ENCODE results near the gene PON1.

The PON1 gene

GRCh38 chr7:95276114-95276513 lies 48.2 kb downstream of the PON1 start (continued):
- TF ChIP-seq TSHZ2 (CRISPR knock-in tag; IDR thresholded peaks at IDR 0.05): no peak
- no peak for TF ChIP-seq ZC3H10 (CRISPR knock-in tag; IDR thresholded peaks at IDR 0.05)

GRCh38 chr7:95269640-95270039 lies 54.7 kb downstream of the PON1 start:
- TF ChIP-seq ZNF8 (CRISPR knock-in tag; IDR thresholded peaks at IDR 0.05): no peak
- ATAC-seq: no peak

GRCh38 chr7:95267754-95268153 lies 56.6 kb downstream of the PON1 start:
- no peak for ATAC-seq
- no peak for TF ChIP-seq ZC3H10 (CRISPR knock-in tag; IDR thresholded peaks at IDR 0.05)
- TF ChIP-seq ISL1 (CRISPR knock-in tag; IDR thresholded peaks at IDR 0.05): no peak
- TF ChIP-seq CREB5 (CRISPR knock-in tag; IDR thresholded peaks at IDR 0.05; ENCODE audit: low read depth): no peak
- no peak for TF ChIP-seq CSDC2 (CRISPR knock-in tag; IDR thresholded peaks at IDR 0.05)
- TF ChIP-seq TOX (CRISPR knock-in tag; IDR thresholded peaks at IDR 0.05; ENCODE audit: borderline replicate concordance): no peak
- no peak for TF ChIP-seq GLIS3 (CRISPR knock-in tag; IDR thresholded peaks at IDR 0.05)
- TF ChIP-seq ZFP30 (CRISPR knock-in tag; IDR thresholded peaks at IDR 0.05): no peak
- no peak for TF ChIP-seq POU6F1 (CRISPR knock-in tag; IDR thresholded peaks at IDR 0.05; ENCODE audit: borderline replicate concordance, low read depth)
- TF ChIP-seq RARB (CRISPR knock-in tag; IDR thresholded peaks at IDR 0.05): no peak
- TF ChIP-seq BACH2 (CRISPR knock-in tag; IDR thresholded peaks at IDR 0.05; ENCODE audit: borderline replicate concordance): no peak
- TF ChIP-seq ARNTL (CRISPR knock-in tag; IDR thresholded peaks at IDR 0.05; ENCODE audit: borderline replicate concordance, low read depth): no peak
- TF ChIP-seq PATZ1 (CRISPR knock-in tag; IDR thresholded peaks at IDR 0.05; ENCODE audit: borderline replicate concordance): no peak
- no peak for TF ChIP-seq OSR1 (CRISPR knock-in tag; IDR thresholded peaks at IDR 0.05)
- TF ChIP-seq ZNF8 (CRISPR knock-in tag; IDR thresholded peaks at IDR 0.05): no peak
- TF ChIP-seq ZNF565 (CRISPR knock-in tag; conservative IDR thresholded peaks at IDR 0.05; ENCODE audit: low read depth): no peak
- TF ChIP-seq ZFP3 (CRISPR knock-in tag; IDR thresholded peaks at IDR 0.05): no peak
- no peak for TF ChIP-seq TSHZ2 (CRISPR knock-in tag; IDR thresholded peaks at IDR 0.05)

GRCh38 chr7:95265634-95266033 lies 58.7 kb downstream of the PON1 start:
- ATAC-seq: no peak
- no peak for TF ChIP-seq ZFP30 (CRISPR knock-in tag; IDR thresholded peaks at IDR 0.05)
- no peak for TF ChIP-seq OSR1 (CRISPR knock-in tag; IDR thresholded peaks at IDR 0.05)
- TF ChIP-seq ESRRG (CRISPR knock-in tag; IDR thresholded peaks at IDR 0.05): no peak
- TF ChIP-seq TSHZ2 (CRISPR knock-in tag; IDR thresholded peaks at IDR 0.05): no peak
- TF ChIP-seq POU6F1 (CRISPR knock-in tag; IDR thresholded peaks at IDR 0.05; ENCODE audit: borderline replicate concordance, low read depth): no peak
- TF ChIP-seq TCF4 (CRISPR knock-in tag; IDR thresholded peaks at IDR 0.05; ENCODE audit: borderline replicate concordance): no peak
- TF ChIP-seq ISL1 (CRISPR knock-in tag; IDR thresholded peaks at IDR 0.05): no peak
- TF ChIP-seq ZFP3 (CRISPR knock-in tag; IDR thresholded peaks at IDR 0.05): no peak

Data from SK-N-SH treated with all-trans-retinoic acid at 6 μM for 48 hours (cell line).